Motor neuron (in vitro differentiated cells): ENCODE data around the gene SRRM3. TPM values are rescaled to one million over a fixed set of nuclear protein-coding genes. Genes with fewer than 3 reads are reported as not detected.
"Not testable (repeated sequence)": the region's sequence is repeated elsewhere in the genome, so short reads cannot be mapped to it uniquely, and the experiment has no call there.

Experiments used
- ATAC-seq, 8 experiments: fragments of 200-7000 bp; cut with Tn5 transposase; replicated peaks in 6 of 8; 2 replicates each; pipeline ENCODE4 v1.8.0; 2021; ENCODE audit warnings: mild to moderate bottlenecking in 8 of 8, moderate library complexity in 8 of 8
- H3K27ac ChIP-seq, 2 donors: fragments of 250-450 bp; sonication (Bioruptor Pico); 2 replicates each; pipeline ENCODE4 v1.9.0; 2021; ENCODE audit warnings: antibody characterized with exemption in 2 of 2, mild to moderate bottlenecking in 2 of 2, moderate library complexity in 1 of 2
- H3K4me1 ChIP-seq, 2 donors: fragments of 250-450 bp; sonication (Bioruptor Pico); replicated peaks in 1 of 2; 2 replicates each; pipeline ENCODE4 v1.6.1; 2021; ENCODE audit warnings: antibody characterized with exemption in 2 of 2, mild to moderate bottlenecking in 2 of 2, moderate library complexity in 1 of 2
- H3K4me3 ChIP-seq, 5 donors: fragments of 250-450 bp; sonication (Bioruptor Pico); 2 replicates each; pipeline ENCODE4 v1.9.0; 2021; ENCODE audit warnings: antibody characterized with exemption in 5 of 5, mild to moderate bottlenecking in 5 of 5, moderate library complexity in 4 of 5
- WGBS, 10 experiments: fragments of 450-650 bp; shearing (Covaris generic); methylation state at CpG; one replicate each; pipeline ENCODE4 v1.0.0; 2022; 5-methylcytosine and 5-hydroxymethylcytosine counted together
- in situ Hi-C, 9 experiments: fragments of 400-800 bp; cut with MboI; loops; one replicate each; pipeline ENCODE4 v1.15.0; 2021; ENCODE audit warnings: low sequenced_read_pairs in 9 of 9, low pct_unique_long_range_greater_than_20kb in 2 of 9; ENCODE audit not compliant: unreplicated experiment in 9 of 9
- total RNA-seq, 8 experiments: library from RNA; unstranded; fragments of 300-600 nt; gene quantifications; 2 replicates each; pipeline versions ENCODE4 v1.2.3 to v1.2.4, GENCODE V29; 2022

SRRM3 gene
- total RNA-seq, 8 experiments from 2014 or later: 0.92 to 16.1 (median 10.3) TPM

DNA sequence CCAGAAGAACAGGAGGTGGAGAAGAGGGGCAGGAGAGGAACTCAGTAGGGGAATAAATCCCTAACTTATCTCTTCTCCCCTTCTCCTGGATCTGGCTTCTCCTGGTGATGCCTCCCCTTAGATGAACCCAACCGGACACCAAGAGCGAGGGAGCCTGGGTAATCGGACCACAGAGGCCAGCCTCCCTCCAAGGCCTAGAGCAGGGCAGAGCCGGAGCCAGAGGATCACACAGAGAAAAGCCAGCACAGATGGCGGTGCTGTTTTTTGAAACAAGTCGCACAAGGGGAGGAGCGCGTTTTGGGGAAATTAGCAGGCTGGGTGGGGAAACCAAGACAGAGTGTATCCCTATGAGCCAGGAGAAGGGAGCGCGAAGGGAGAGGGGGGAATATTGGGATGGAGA is 4.9 kb upstream of the SRRM3 start:
- 72 to 100% (median 90%) methylated on average over 1 to 7 of the region's 10 CpGs; no CpG with 5 or more reads in 4 of the 10 experiments for WGBS, 10 experiments
- ATAC-seq: no peak
- peaks cover 24 to 32% of the 10 kb centered on the region in 2 donors for H3K4me1 ChIP-seq
- no peak overlapping the region for H3K4me3 ChIP-seq
- in situ Hi-C loops: loop anchor here in 2 of 9 experiments (25.0 kb wide), 2 partner anchors 91 to 116 kb away; partner anchors contain the start of gene HSPB1 (in 1 of the 2)
- no peak overlapping the region for H3K27ac ChIP-seq

DNA sequence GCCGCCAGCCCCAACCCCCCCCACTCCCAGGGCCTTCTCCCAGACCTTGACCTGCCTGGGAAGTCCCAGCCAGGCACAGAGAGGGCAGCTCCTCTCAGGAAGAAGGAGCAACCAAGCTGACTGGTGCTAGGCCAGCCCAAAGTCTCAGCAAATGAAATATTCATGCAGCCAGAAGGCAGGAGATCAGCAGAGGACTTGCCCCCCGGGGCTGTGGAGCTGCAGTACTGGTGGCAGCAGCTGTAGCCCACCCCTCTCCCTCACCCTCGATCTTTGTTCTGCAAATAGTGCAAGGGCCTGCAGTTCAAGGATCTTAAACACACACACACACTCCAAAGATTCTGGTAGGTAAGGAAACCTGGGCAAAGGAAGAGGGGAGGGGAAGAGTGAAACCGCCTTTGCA is 3.5 kb upstream of the SRRM3 start:
- no peak overlapping the region for H3K4me3 ChIP-seq
- peaks cover 25 to 28% of the 10 kb centered on the region in 2 donors for H3K4me1 ChIP-seq
- in situ Hi-C loops: loop anchor here in 2 of 9 experiments (25.0 kb wide), 2 partner anchors 89 to 114 kb away; partner anchors contain the start of gene HSPB1 (in 1 of the 2)
- H3K27ac ChIP-seq: peak overlapping the region; percentile 43 to 46
- WGBS, 10 experiments: 0 to 100% (median 0%) methylated on average over 1 to 2 of the region's 4 CpGs; no CpG with 5 or more reads in 5 of the 10 experiments
- peak in 3 of 8 experiments; percentile 11 to 25 (median 15) for ATAC-seq

DNA sequence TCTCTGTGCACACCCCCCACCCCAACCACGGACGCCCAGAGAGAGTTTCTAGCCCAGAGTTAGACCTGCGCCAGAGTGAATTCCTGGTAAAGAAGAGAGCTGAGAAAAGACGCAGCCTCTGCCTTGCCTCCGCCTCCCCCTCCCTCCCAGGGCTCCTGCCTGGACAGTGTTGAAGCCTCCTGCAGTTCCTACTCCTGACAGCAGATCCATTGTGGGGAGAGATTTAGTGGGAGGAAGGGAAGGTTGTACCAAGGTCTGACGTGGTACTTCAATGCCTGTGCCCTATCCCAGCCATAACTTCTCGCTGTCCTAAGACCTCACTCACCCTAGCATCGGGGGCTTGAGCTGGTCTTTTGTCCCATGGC is 952 bp downstream of the SRRM3 start:
- 0 to 19% (median 6%) methylated on average over 1 to 6 of the region's 8 CpGs; no CpG with 5 or more reads in 7 of the 10 experiments for WGBS, 10 experiments
- H3K4me3 ChIP-seq: peak overlapping the region; percentile 56 to 99 (median 76)
- in situ Hi-C loops: no loop called here
- H3K27ac ChIP-seq: peak overlapping the region; percentile 67 to 83
- peaks cover 13 to 16% of the 10 kb centered on the region in 2 donors for H3K4me1 ChIP-seq
- ATAC-seq: peak in 5 of 8 experiments; percentile 39 to 58 (median 51)

DNA sequence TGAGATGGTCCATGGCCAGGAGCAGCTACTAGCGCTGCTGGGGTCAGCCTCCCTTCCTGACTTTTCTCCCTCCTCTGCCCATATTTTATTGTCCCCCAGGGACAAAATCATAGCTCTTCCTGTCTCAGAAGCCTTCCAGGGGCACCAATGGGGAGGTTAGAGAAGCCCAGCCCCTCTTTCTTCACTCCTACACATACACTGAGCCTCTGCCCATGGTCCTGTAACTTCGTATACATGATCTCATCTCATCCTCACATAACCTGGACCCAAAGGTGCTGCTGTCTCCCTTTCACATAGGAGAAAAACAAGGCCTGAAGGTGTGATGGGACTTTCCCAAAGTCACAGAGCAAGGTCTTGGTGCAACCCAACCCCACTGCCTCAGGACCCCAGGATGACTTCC is 2.5 kb downstream of the SRRM3 start:
- in situ Hi-C loops: no loop called here
- WGBS, 10 experiments: 0 to 100% (median 17%) methylated on average over 1 to 2 of the region's 2 CpGs; no CpG with 5 or more reads in 5 of the 10 experiments
- no peak for ATAC-seq

DNA sequence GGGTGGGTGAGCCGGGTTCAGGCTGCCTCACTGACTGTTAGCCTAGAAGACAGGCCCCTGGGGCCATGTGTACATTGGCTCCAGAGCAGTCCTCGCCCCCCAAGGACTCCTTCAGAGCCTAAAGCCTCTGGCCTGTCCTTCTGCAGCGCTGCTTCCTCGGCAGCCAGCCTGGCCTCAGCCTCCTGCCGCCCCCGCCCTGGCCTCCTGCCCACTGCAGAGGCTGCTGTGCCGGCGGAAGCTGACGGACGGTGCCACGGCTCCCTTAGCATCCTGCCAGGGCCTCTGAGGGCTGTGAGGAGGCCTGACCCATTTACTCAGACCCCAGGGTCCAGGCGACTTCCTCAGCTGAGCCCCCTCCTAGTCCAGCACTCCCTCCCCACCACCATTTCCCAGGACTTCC is 4.9 kb downstream of the SRRM3 start:
- Histone ChIP-seq H3K4me3 (no peak overlapping the region), H3K27ac (no peak overlapping the region), H3K4me1 (peaks cover 5 to 8% of the 10 kb centered on the region in 2 donors)
- in situ Hi-C loops: no loop called here
- WGBS, 10 experiments: 0 to 68% (median 28%) methylated on average over 1 to 5 of the region's 12 CpGs; no CpG with 5 or more reads in 5 of the 10 experiments
- no peak for ATAC-seq

More for the DNA sequence above, 2.5 kb downstream of the SRRM3 start:
- H3K4me3 ChIP-seq: no peak overlapping the region
- H3K27ac ChIP-seq: no peak overlapping the region
- peaks cover 9 to 12% of the 10 kb centered on the region in 2 donors for H3K4me1 ChIP-seq

DNA sequence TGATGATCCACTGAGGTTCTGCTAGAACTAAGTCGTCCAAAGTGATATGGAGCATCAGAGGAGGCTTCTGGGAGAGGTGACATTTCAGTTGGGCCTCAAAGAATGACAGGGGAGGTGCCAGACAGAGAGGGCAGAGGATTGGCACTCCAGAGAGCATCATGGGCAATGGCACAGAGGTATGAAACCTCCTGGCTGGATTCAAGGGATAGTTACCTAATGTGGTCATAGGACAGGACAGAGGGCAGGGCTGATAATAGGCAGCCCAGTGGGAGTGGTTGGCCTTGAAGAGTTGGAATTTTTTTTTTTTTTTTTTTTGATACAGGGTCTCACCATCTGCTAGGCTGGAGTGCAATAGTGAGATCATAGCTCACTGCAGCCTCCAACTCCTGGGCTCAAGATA is 7.6 kb downstream of the SRRM3 start:
- in situ Hi-C loops: no loop called here
- 38 to 71% methylated on average over 1 of the region's 1 CpG; no CpG with 5 or more reads in 8 of the 10 experiments for WGBS, 10 experiments
- ATAC-seq: peak in 2 of 8 experiments; percentile 21 to 38
- H3K4me1 ChIP-seq: peaks cover 0 to under 1% of the 10 kb centered on the region in 2 donors
- no peak overlapping the region for H3K27ac ChIP-seq
- no peak overlapping the region for H3K4me3 ChIP-seq

DNA sequence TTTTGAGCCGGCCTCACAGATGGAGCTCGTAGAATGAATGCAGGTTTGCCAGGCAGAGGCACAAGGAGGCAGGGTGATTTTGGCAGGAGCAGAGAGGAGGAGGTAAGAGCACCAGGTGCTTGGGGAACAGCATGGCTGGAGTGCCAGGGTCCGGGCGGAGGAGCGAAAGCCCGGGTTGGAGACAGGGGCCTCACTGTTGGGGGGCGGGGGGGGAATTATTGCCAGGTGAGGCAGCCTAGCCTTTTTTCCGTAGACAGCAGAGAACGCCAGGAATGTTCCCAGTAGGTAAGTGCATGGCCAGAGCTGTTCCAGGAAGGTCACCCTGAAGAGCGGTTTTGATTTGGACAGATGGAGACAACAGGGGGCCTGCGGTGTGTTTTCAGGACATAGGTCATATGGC is 9.5 kb downstream of the SRRM3 start:
- Histone ChIP-seq H3K27ac (no peak overlapping the region), H3K4me1 (peaks cover 1 to 3% of the 10 kb centered on the region in 2 donors), H3K4me3 (no peak overlapping the region)
- in situ Hi-C loops: no loop called here
- 60 to 87% (median 79%) methylated on average over 1 to 6 of the region's 11 CpGs; no CpG with 5 or more reads in 7 of the 10 experiments for WGBS, 10 experiments
- ATAC-seq: no peak

DNA sequence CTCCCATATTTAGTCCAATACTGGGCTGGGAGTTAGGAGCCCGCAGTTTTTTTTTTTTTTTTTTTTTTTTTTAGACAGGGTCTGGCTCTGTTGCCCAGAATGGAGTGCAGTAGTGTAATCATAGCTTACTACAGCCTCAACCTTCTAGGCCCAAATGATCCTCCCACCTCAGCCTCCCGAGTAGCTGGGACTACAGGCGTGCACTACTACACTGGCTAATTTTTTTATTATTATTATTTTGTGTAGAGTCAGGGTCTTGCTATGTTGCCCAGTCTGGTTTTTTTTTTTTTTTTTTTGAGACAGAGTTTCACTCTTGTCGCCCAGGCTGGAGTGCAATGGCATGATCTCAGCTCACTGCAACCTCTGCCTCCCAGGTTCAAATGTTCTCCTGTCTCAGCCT is 13.7 kb downstream of the SRRM3 start:
- in situ Hi-C loops, H3K27ac ChIP-seq, ATAC-seq, H3K4me3 ChIP-seq: not testable (repeated sequence)
- H3K4me1 ChIP-seq: peaks cover 27 to 29% of the 10 kb centered on the region in 2 donors
- whole genome bisulfite sequencing, 10 experiments: 0 to 100% (median 67%) methylated on average over 1 to 4 of the region's 4 CpGs; no CpG with 5 or more reads in 1 of the 10 experiments

DNA sequence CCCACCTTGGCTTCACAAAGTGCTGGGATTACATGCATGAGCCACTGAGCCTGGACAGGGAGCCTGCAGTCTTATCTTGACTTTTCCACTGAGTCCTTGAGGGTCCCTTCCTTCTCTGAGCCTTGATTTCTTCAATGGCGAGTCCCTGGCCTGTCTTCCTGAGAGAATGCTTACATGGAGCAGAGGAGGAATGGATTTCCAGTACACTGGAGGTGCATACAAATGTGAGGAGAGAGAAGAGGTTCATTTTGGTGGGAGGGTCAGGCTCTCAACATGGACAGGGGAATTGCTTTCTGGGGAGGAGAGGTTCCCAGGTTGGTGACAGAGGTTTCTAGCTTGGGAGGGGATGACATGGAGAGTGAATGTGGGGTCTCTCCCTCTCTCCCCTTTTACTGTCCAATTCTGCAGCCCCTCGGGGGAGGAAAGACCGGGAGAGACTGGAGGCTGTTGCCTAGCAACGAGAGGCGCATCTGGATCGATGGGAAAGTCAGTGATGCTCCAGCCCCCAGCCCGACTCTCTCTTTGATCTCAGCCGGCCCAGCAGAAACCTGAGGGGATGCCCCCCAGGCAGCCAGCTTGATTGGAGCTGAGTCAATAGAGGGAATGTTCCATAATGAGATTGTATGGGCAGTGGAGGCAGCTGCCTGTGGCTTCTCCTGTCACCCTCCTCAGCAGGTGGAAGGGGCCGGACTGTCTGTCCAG is 14.8 kb downstream of the SRRM3 start:
- 0 to 43% (median 7%) methylated on average over 1 to 6 of the region's 9 CpGs; no CpG with 5 or more reads in 7 of the 10 experiments for WGBS, 10 experiments
- Histone ChIP-seq H3K4me1 (peaks cover 34% of the 10 kb centered on the region in 2 donors), H3K27ac (peak overlapping the region; percentile 50 to 79), H3K4me3 (no peak overlapping the region)
- peak in 5 of 8 experiments; percentile 87 to 94 (median 88) for ATAC-seq
- in situ Hi-C loops: no loop called here

DNA sequence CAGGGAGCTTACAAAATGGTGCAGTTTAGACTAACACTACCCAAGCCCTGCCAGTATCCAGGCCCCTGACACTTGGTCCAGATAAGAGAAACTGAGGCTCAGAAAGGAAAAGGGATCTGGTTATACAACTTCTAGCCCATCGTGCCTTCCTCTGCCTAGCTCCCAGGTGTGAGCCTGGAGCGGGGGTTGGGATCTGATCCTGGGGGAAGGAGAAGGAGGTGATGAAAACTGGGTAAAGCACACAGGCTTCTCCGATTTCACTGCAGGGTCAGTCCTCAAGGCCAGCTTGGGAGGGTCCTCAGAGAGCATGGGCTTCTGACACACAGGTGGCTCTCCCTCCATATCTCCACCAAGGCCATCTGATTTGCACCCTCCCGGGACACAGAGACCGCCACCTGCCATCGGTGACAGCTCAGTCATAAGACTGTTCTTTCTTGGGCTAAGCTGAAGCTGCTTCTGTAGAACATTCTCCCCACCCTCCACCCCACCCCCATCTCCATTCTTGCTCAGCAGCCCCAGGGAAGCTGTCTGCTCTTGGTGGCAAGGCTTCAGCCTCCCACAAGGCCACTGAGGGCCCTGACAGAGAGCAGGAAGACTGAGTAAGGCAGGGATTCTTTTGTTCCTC is 16.4 kb downstream of the SRRM3 start:
- Histone ChIP-seq H3K4me1 (peaks cover 34% of the 10 kb centered on the region in 2 donors), H3K27ac (peak overlapping the region; percentile 35 to 51), H3K4me3 (no peak overlapping the region)
- peak in 2 of 8 experiments; percentile 11 to 17 for ATAC-seq
- WGBS, 10 experiments: 0 to 20% (median 8%) methylated on average over 1 to 2 of the region's 6 CpGs; no CpG with 5 or more reads in 7 of the 10 experiments
- in situ Hi-C loops: no loop called here

DNA sequence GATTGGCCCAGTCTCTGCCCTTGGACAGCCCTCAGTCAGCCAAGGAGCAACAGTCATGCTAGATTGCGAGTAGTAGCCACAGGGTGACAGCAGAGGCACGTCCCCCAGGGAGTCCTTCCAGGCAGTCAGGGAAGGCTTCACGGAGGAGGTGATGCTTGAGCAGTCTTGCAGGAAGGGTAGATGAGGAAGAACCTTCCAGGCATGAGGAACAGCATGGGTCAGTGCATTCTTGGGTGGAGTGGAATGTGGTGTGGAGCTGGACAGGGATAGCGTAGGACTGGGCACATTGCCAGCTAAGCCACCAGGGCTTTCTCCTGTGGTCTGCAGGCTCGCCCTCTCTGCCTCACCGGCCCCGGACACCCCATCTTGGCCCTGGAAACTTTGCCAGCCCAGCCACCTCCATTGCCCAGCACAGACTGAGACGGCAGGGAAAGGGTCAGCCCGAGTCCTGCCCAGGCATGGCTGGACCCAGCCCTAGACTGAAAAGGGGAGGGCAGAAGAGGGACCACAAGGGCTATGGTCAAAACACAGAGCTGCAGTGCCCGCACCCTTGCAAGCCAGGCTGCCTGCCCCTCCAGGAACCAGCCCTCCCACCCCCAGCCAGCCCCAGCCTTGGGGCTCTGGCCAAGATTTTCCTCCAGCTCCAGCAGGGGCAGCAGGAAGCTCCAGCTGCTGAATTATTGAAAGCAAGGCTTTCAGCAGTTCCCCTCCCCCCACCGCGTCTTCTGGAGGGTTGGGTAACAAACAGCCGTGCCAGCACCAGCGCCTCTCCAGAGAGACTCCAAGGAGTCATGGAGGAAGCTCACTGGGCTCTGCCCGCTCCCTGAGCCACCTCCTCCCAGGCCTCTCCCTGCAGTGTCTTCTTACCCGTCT is 18.7 kb downstream of the SRRM3 start:
- WGBS, 10 experiments: 0 to 80% (median 29%) methylated on average over 1 to 3 of the region's 16 CpGs; no CpG with 5 or more reads in 4 of the 10 experiments
- peak in 4 of 8 experiments; percentile 11 to 72 (median 66) for ATAC-seq
- H3K4me1 ChIP-seq: peaks cover 34% of the 10 kb centered on the region in 2 donors
- H3K4me3 ChIP-seq: no peak overlapping the region
- in situ Hi-C loops: no loop called here
- peak overlapping the region in 1 of 2 donors; percentile 59 for H3K27ac ChIP-seq

DNA sequence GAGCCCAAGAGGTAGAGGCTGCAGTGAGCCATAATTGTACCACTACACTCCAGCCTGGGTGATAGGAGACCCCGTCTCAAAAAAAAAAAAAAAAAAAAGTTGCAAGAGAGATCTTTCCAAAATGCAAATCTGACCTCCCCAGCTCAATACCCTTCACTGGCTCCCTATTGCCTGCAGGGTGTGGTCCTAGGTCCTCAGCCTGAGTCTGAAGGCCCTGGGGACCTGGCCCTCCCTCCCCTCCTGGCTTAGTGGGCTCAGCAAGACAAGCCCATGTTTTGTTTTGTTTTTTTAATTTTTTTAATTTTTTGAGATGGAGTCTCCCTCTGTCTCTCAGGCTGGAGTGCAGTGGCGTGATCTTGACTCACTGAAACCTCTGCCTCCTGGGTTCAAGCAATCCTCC is 20.6 kb downstream of the SRRM3 start:
- in situ Hi-C loops: no loop called here
- H3K4me1 ChIP-seq: peaks cover 21% of the 10 kb centered on the region in 2 donors
- WGBS, 10 experiments: 0 to 100% (median 75%) methylated on average over 1 to 2 of the region's 2 CpGs; no CpG with 5 or more reads in 5 of the 10 experiments
- H3K4me3 ChIP-seq: no peak overlapping the region
- ATAC-seq: no peak
- H3K27ac ChIP-seq: no peak overlapping the region
